Hepatocyte (in vitro differentiated cells): ENCODE measurements around the gene IGSF10. TPM values are rescaled to one million over a fixed set of nuclear protein-coding genes. Genes with fewer than 3 reads are reported as not detected.

ENCODE experiments used
- DNase-seq: peaks from one replicate; pipeline ENCODE4 v3.0.0-alpha.2; 2016; ENCODE audit warnings: low spot score
- H2AFZ ChIP-seq: fragments of 200-600 bp; sonication (generic); 2 replicates; pipeline ENCODE4 v1.6.0; 2016; ENCODE audit warnings: antibody characterized with exemption, mild to moderate bottlenecking
- H3K27ac ChIP-seq: fragments of 200-600 bp; sonication (generic); 2 replicates; pipeline ENCODE4 v1.5.1; 2016; ENCODE audit warnings: mild to moderate bottlenecking
- H3K27me3 ChIP-seq: fragments of 200-600 bp; sonication (generic); 2 replicates; pipeline ENCODE4 v1.6.1; 2016
- H3K36me3 ChIP-seq: fragments of 200-600 bp; sonication (generic); replicated peaks from 2 replicates; pipeline ENCODE4 v1.5.1; 2016; ENCODE audit warnings: low read depth; ENCODE audit not compliant: insufficient read depth
- H3K4me1 ChIP-seq: fragments of 200-600 bp; sonication (generic); 2 replicates; pipeline ENCODE4 v1.5.1; 2016; ENCODE audit warnings: mild to moderate bottlenecking, moderate library complexity; ENCODE audit not compliant: insufficient read depth
- H3K4me2 ChIP-seq: fragments of 200-600 bp; sonication (generic); 2 replicates; pipeline ENCODE4 v1.6.0; 2016
- H3K4me3 ChIP-seq: fragments of 200-600 bp; sonication (generic); 2 replicates; pipeline ENCODE4 v1.5.1; 2016; ENCODE audit warnings: mild to moderate bottlenecking
- H3K79me2 ChIP-seq: fragments of 200-600 bp; sonication (generic); 2 replicates; pipeline ENCODE4 v1.6.0; 2017; ENCODE audit warnings: mild to moderate bottlenecking
- H3K9me2 ChIP-seq: fragments of 200-600 bp; sonication (generic); replicated peaks from 2 replicates; pipeline ENCODE4 v1.6.0; 2017; ENCODE audit warnings: mild to moderate bottlenecking; ENCODE audit not compliant: insufficient read depth
- H3K9me3 ChIP-seq: fragments of 200-600 bp; sonication (generic); 2 replicates; pipeline ENCODE4 v1.5.1; 2016; ENCODE audit warnings: low read depth, mild to moderate bottlenecking
- H4K20me1 ChIP-seq: fragments of 200-600 bp; sonication (generic); 2 replicates; pipeline ENCODE4 v1.6.0; 2016; ENCODE audit warnings: mild to moderate bottlenecking; ENCODE audit not compliant: insufficient read depth, poor library complexity, severe bottlenecking
- CTCF ChIP-seq: fragments of 200-600 bp; sonication (generic); IDR thresholded peaks from 2 replicates; pipeline ENCODE4 v1.5.1; 2016; ENCODE audit warnings: antibody characterized with exemption, mild to moderate bottlenecking; ENCODE audit not compliant: poor library complexity
- EZH2 ChIP-seq: fragments of 200-600 bp; sonication (generic); IDR thresholded peaks from 2 replicates; pipeline ENCODE4 v1.6.1; 2016; ENCODE audit warnings: antibody characterized with exemption, mild to moderate bottlenecking, borderline replicate concordance
- EZH2phosphoT487 ChIP-seq: fragments of 200-600 bp; sonication (generic); IDR thresholded peaks from one replicate; pipeline ENCODE4 v1.6.1; 2018; ENCODE audit warnings: antibody characterized with exemption, mild to moderate bottlenecking, low read depth, moderate library complexity; ENCODE audit not compliant: unreplicated experiment, severe bottlenecking
- WGBS: methylation state at CpG from one replicate; pipeline ENCODE4 v1.1.6; 2016; ENCODE audit warnings: low lambda C conversion rate; ENCODE audit errors: missing lambda C conversion rate; 5-methylcytosine and 5-hydroxymethylcytosine counted together
- polyA plus RNA-seq: library from polyadenylated mRNA; unstranded; fragments of >200 nt; fragmentation: Nextera tagmentation; extraction: Ambion mirVana; gene quantifications from 2 replicates; pipeline ENCODE4 v1.2.1, GENCODE V29; 2016
- small RNA-seq: library from RNA; depleted of rRNA; stranded (forward); fragments of <200 nt; gene quantifications from one replicate; pipeline ENCODE3, GENCODE V24; 2014
- total RNA-seq: library from RNA; depleted of rRNA; stranded (reverse); fragments of >200 nt; gene quantifications from 2 replicates; pipeline ENCODE4 v1.2.3, GENCODE V29; 2014

The IGSF10 gene
- total and polyA plus RNA-seq, 2 experiments from 2014 or later: 0.75 to 1.4 TPM

GRCh38 chr3:151419806-151420205 is 41.1 kb downstream of the IGSF10 start:
- no peak for DNase-seq
- Histone ChIP-seq H3K36me3 (no peaks in the 10 kb centered on the region), H3K27me3 (no peaks in the 10 kb centered on the region), H3K4me3 (no peak overlapping the region), H3K4me2 (no peak overlapping the region), H3K27ac (no peak overlapping the region), H3K79me2 (no peaks in the 10 kb centered on the region), H2AFZ (no peak overlapping the region), H3K9me3 (no peaks in the 10 kb centered on the region), H3K4me1 (no peaks in the 10 kb centered on the region), H4K20me1 (no peaks in the 10 kb centered on the region), H3K9me2 (no peaks in the 10 kb centered on the region)
- TF ChIP-seq EZH2 (no peak), EZH2phosphoT487 (no peak), CTCF (no peak)
- WGBS: 75% methylated on average over 6 of the region's 6 CpGs

DNA sequence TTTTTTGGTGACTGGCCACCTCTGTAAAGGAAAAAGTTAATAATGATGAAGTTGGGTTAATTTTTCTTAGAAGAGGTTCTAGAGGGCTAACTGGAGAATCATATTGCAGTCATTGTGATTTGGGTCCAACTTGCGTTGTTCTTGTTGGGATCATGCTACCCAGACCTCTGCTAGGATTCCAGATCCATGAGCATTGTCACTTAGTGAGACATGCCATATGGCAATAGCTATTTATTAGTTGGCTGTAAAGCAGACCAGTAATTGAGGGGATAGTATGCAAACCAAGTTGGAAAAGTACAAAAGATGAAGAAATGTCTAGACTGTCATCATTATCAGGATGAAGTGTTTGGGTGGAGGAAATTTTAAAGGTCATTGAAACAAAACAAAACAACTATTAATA is 45.6 kb downstream of the IGSF10 start:
- no peaks in the 10 kb centered on the region for H3K4me1 ChIP-seq
- no peaks in the 10 kb centered on the region for H3K9me3 ChIP-seq
- no peaks in the 10 kb centered on the region for H3K27me3 ChIP-seq
- DNase-seq: no peak
- no peak for TF ChIP-seq EZH2
- no peak for TF ChIP-seq EZH2phosphoT487
- TF ChIP-seq CTCF: no peak
- H3K36me3 ChIP-seq: no peaks in the 10 kb centered on the region
- no peak overlapping the region for H2AFZ ChIP-seq
- no peak overlapping the region for H3K4me2 ChIP-seq
- H3K9me2 ChIP-seq: no peaks in the 10 kb centered on the region
- no peak overlapping the region for H3K27ac ChIP-seq
- no peaks in the 10 kb centered on the region for H4K20me1 ChIP-seq
- H3K4me3 ChIP-seq: no peak overlapping the region
- no peaks in the 10 kb centered on the region for H3K79me2 ChIP-seq
- WGBS: 52% methylated on average over 1 of the region's 1 CpG

DNA sequence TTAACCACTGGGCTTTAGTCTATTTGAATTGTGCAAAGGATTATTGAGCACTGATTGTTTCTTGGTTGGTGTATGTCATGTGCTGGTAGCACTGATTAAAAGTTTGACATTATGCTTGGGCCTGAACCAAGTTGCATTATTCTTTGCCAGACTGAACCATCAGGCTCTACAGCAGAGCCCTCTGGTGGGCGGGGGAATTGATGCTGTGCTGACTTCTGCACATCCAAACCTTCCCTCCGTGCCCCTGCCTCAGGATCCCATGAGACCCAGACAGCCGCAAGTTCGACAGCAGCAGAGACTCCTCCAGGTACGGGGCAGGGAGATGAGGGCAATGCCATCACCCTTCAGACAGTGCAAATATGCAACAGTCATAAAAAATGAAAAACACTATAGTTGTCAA is 47.9 kb downstream of the IGSF10 start:
- DNase-seq: no peak
- Histone ChIP-seq H3K4me1 (no peaks in the 10 kb centered on the region), H2AFZ (no peak overlapping the region), H3K9me2 (no peaks in the 10 kb centered on the region), H3K27me3 (no peaks in the 10 kb centered on the region), H3K27ac (no peak overlapping the region), H3K36me3 (no peaks in the 10 kb centered on the region), H3K79me2 (no peaks in the 10 kb centered on the region), H3K4me3 (no peak overlapping the region), H3K4me2 (no peak overlapping the region), H3K9me3 (no peaks in the 10 kb centered on the region), H4K20me1 (no peaks in the 10 kb centered on the region)
- TF ChIP-seq EZH2phosphoT487: no peak
- TF ChIP-seq EZH2: no peak
- TF ChIP-seq CTCF: no peak
- 95% methylated on average over 5 of the region's 5 CpGs for WGBS

Small RNA genes within 50 kb of the gene (small RNA-seq; reads per million reads assigned to genes)
- gene AC117454.1: not detected

Other genes with a start within 250 kb of the IGSF10 start
- gene P2RY14, start 182.5 kb downstream of the IGSF10 start, total RNA-seq: 0.24 TPM in 1 of 2 replicates, not detected in the other
- 0.11 TPM in 1 of 2 replicates, not detected in the other for gene P2RY14, start 182.5 kb downstream of the IGSF10 start, polyA plus RNA-seq
- gene GPR87, start 144.2 kb downstream of the IGSF10 start, total RNA-seq: 7.0 and 8.8 TPM in 2 replicates
- gene GPR87, start 144.2 kb downstream of the IGSF10 start, polyA plus RNA-seq: 11.0 and 13.2 TPM in 2 replicates
- gene P2RY13, start 131.5 kb downstream of the IGSF10 start, total RNA-seq: not detected in 2 replicates
- gene P2RY13, start 131.5 kb downstream of the IGSF10 start, polyA plus RNA-seq: not detected in 2 replicates
- gene P2RY12, start 76.3 kb downstream of the IGSF10 start, total RNA-seq: 0.07 and 0.48 TPM in 2 replicates
- gene P2RY12, start 76.3 kb downstream of the IGSF10 start, polyA plus RNA-seq: not detected in 2 replicates